HG03575 (cell line): ENCODE measurements around the gene ACRV1.

Experiments
- ATAC-seq: cut with Tn5 transposase; IDR thresholded peaks from one replicate; pipeline ENCODE4 v1.9.1; 2021; ENCODE audit not compliant: unreplicated experiment, insufficient number of reproducible peaks, low FRiP score; ENCODE audit errors: extremely low read depth

The ACRV1 gene

DNA sequence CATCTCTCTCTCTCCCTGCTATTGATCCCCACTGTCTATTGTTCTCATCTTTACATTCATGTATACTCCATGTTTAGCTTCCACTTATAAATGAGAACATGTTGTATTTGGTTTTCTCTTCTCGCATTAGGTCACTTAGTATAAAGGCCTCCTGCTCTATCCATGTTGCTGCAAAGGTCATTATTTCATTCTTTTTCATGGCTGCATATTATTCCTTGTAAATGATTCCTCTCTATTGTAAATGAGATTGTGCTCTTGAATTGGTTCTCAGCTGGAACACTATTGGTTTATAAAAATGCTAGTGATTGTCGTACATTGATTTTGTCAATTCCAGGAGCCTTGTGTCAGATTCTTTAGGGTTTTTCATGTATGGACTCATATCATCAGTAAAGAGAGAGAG, 13.5 kb downstream of the ACRV1 start:
- no peak for ATAC-seq

DNA sequence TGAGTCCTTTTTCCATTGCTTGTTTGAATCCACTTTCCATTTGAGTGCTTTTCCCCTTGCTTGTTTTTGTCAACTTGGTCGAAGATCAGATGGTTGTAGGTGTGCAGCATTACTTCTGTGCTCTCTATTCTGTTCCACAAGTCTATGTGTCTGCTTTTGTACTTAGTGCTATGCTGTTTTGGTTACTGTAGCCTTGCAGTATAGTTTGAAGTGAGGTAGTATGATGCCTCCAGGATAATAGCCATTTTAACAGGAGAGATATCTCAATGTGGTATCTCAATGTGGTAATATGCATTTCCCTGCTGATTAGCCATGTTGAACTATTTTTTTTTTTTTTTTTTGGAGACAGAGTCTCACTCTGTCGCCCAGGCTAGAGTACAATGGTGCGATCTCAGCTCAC, 16.7 kb downstream of the ACRV1 start:
- ATAC-seq, result no peak

DNA sequence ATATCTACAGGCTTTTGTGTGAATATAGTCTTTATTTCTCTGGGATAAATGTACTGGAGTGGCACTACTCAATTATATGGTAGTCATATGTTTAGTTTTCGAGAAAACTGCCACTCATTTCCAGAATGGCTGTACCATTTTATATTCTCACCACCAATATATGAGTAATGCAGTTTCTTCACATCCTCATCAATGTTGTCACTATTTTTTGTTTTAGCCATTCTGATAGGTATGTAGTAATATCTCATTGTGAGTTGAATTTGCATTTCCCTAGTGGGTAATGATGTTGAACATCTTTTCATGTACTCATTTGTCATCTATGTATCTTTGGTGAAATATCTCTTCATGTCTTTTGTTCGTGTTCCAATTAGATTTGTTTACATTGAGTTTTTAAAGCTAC, 18.0 kb downstream of the ACRV1 start:
- no peak for ATAC-seq

DNA sequence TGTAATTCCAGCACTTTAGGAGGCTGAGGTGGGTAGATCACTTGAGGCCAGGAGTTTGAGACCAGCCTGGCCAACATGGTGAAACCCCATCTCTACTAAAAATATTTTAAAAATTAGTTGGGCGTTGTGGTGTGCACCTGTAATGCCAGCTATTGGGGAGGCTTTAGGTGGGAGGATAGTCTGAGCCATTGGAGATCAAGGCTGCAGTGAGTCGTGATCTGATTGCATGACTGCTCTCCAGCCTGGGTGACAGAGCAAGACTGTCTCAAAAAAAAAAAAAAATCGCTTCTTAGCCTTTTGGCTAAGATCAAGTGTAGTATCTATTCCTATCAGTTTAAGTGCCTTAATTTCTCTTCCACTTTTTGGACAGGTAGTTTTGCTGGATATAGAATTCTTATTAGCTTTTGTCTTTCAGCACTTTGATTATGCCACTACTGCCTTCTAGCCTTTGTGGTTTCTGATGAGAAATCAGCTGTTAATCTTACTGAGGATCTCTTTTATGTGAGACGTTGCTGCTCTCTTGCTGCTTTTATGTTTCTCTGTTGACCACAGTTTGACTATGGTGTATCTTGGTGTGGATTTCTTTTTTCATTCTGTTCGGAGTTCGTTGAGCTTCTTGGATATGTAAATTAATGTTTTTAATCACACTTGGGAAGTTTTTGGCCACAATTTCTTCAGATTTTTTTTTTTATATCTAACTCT, 31.0 kb downstream of the ACRV1 start:
- no peak for ATAC-seq

DNA sequence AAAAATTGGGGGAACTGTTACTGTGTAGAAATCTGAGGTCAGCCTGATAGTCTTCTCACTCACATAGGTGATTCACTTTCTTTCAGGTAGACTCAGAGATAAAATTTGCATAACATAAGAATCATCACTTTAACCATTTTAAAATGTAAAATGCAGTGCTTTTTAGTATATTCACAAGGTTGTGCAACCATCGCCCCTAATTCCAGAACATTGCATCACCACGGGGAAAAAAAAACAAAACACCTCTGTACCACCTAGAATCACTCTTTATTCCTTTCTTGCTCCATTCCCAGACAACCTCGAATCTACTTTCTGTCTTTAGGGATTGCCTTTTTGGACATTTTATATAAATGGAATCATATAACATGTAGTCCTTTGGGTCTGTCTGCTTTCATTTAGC, 34.8 kb downstream of the ACRV1 start:
- ATAC-seq, result no peak

DNA sequence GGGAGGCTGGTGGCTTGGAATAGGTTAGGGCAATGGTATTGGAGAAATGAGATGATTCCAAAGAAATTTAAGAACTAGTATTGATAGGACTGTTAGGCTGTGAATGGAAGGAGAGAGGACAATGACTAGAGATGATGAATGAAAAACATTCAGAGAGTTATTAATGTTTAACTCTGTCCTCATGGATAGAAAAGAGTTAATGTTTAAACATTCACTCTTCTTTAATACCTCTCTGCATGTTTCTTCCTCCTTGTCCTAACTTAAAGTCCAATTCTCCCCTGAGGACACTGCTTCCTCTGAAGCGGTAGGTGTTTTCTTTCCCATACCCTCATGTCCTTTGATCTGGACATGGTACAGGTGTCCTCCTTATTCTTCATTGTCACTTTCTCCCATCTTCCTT, 42.3 kb downstream of the ACRV1 start:
- no peak for ATAC-seq

DNA sequence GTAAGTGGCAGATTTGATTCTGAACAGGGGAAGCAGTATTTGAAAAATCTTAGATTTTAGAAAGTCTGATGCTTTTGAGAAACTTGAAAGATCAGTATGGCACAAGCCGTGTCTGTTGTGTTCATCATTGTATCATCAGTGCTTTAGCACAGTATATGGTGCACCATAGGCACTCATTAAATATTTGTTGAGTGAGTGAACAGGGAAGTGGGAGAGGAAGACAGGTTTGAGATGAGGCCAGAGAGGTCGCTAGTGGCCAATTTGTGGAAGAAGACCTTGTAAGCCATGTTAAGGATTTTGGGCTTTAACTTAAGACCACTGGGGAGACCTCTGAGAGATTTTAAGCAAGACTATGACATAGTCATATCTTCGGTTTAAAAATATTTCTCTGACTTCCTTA, 42.8 kb downstream of the ACRV1 start:
- ATAC-seq, result no peak

DNA sequence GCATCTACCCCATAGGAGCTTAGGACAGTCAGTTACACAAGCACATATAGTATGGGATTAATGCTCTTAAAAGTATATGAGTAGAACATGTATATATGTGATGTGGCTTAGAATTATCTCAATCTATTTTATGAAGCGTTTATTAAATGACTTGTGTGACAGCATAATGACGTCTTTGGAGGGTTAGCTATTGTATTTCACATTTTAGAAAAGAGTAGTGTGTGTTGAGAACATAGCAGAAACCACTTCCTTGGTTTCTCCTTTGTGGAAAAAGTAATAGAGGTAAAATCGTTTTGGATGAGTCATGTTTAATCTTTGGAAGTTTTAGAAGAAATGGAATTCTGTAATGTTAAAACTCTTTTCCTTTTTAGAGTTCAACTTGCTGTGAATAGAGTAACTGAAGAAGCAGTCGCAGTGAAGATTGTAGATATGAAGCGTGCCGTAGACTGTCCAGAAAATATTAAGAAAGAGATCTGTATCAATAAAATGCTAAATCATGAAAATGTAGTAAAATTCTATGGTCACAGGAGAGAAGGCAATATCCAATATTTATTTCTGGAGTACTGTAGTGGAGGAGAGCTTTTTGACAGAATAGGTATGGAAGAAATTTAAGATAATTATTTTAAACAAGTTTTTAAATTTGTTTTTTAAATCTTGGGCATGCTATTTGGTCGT, 53.3 kb downstream of the ACRV1 start:
- ATAC-seq, result no peak

DNA sequence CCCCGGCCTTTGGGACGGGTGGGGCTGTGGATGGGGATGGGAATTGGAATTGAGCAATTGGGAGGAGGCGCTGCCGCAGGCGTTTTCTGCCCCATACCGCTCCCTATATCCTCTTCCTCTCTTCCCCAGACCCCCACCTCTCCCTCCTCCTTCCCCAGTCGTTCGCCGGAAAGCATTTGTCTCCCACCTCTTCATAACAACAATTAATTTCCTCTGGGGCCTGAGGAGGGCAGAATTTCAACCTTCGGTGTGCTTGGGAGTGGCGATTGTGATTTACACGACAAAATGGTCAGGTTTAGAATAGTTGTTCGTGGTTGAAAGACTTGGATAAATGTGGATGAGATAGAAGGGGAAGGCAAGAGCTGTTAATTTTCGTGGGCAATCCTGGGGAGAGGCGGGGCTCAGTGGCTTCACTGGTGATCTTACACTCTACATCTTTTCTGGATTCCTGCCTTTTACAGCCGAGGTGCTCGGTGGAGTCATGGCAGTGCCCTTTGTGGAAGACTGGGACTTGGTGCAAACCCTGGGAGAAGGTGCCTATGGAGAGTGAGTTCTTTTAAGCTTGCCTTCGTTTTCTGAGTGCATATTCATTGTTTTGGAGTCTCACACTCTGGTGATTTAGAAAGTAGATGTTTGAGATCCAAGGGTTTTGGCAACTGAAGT, 54.2 kb downstream of the ACRV1 start:
- ATAC-seq, result no peak

DNA sequence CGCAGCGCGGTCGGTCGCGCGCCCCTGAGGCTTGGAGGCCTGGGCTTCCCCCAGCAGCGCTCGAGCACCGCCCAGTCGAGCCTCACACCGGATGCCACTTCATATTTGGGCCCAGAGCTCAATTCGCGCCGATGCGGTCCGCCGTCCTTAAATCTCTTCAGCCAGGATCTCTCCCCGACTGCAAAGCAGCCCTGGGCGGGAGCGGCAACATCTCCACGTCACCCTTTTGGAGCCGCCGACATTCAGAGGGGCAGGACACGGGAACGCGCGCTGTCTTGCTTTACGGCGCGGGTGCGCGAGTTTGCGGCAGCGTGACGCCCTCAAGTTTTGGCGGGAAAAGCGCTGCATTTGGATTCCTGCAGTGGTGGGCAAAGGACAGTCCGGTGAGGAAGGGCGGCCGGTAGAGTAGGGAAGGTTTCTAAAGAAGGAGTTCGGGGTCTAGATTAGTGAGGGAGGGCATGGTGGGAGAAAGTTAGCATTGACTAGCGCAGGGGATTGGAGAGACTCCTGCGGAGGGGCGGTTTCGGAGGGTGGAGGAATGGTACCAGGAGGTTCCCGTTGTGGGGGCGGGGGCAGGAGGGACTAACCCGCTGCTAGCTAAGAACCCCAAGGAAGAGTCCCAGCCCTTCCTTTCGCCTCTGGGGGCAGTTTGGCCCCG, 54.9 kb downstream of the ACRV1 start:
- ATAC-seq, result peak; percentile 51

DNA sequence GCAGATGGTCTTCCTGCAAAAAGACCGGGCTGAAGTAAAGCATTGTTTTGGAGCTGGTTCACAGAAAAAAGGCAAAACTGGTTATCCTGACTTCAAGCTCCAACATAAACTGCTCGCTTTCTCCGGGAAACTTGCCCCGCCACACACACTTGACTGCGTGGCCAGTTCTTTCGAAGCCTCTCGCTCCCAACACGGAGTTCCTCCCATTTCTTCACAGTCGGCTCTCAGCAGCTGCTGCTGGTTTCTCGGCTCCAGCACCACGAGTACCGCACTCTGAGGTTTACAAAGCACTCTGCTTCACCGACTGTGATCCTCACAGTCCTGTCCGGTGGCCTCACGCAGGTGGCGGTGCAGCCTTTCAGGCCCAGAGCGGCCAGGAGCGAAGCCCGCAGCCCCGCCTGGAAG, 55.4 kb downstream of the ACRV1 start:
- ATAC-seq, result no peak

DNA sequence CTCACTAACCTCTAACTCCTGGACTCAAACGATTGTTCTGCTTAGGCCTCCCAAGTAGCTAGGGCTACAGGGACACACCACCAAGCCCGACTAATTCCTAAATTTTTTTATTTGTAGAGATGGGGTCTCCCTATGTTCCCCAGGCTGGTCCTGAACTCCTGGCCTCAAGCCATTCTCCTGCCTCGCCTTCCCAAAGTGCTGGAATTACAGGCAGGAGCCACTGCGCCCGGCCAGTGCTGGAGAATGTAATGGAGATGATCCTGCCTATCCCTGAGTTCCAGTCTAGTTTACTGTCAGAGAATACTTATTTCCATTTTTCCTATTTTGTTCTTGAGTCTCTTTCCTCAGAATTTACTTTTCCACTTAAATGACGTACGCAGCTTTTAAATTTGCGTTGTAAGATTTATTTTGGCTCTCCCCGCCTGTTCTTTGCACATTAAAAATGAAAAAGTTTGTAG, 55.9 kb downstream of the ACRV1 start, which contains the start of gene CHEK1:
TSS of gene CHEK1 (plus strand) at position 408 of the 458 bp plus-strand sequence. CDS start 1,606 bp downstream, outside the sequence.
- ATAC-seq, result no peak

DNA sequence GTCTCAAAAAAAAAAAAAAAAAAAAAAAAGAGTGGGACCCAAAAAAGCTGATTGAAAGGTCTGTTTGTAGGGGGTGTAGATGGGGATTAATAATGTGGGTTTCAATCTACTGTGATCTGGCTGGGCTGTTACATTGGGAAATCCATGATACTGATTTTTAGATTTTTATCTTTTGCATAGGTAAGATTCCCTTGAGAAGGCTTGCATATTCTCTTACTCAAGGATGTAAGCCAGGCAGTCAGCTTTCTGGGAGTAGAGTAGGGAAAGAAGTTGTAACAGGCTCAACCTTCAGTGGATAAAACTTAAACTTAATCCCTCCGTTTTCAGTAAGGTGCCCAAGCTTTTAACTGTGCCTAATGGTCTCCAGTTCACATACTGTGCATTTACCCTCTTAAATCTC, 57.6 kb downstream of the ACRV1 start:
- no peak for ATAC-seq

DNA sequence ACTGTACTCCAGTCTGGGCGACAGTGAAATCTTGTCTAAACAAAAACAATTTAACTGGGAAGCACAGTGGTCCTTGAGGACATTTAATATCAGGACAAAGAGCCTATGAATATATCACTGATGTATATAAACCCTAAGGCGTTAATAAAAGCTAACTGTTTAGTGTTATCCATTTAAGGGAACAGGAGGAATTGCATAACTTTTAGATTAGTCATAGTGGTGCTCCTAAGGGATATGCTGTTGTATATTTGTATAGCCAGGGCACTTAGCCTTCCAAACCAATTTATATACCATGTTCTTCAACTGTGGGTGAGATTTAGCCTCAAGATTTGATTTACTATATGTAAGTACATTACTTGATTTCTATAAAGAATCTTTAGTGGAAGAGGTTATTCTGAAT, 58.7 kb downstream of the ACRV1 start:
- ATAC-seq, result no peak
